NCI-H1417 (cell line): ENCODE results near the gene PIGN.

ENCODE experiments used
- DNase-seq, 3 experiments: peaks; one replicate each; lab custom pipeline; 2025; lab: John Stamatoyannopoulos, UW

PIGN gene

DNA sequence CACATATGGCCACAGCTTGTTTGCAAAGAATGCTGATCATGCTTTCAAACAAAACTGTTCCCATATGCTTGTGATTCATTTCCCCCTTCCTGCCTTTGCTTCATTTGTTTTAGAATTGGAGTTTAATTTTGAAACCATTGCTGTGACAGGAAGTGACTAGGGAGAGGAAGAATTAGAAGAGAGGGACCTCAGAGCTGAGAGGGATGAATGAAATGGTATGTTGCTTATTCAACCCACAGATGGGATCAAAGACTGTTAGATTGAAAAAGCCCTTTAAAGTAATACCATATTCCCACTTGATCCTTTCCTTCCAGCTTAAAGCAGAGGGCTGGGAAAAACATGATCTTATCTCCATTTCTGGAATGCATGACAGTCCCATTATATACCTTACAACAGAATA lies 187.9 kb downstream of the PIGN start:
- no peak for DNase-seq

DNA sequence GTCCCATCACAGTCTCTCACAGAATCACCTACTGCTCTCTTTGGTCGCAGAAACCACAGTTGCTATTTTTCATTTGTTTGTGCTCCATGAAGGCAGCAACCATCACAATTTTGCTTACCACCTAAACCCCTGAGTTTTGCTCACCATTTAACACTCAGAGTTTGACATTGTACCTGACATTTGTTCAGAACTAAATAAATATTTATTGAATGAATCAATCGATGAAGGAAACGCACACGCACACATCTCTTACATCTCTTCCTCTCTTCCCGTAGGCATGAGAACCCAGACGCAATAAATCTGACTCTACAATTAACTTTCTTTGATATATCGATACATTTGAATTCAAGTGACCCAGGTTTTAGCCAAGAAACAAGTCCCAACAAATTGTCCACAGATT lies 188.5 kb downstream of the PIGN start:
- DNase-seq = no peak

DNA sequence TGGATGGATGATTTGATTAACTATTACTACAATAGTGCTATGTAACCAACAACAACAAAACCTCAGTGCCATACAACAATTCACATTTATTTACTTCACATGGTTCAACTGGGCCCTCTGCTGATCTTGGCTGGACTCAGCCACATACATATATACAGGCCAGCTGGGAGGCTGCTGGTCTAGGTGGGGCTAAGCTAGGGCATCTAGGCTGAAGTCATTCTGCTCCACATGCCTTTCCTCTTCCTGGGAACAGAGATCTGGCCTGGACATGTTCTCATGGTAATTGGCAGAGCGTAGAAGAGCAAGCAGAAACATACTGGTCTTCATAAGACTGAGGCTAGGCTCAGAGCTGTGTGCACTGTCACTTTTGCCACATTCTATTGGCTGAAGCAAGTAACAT lies 191.2 kb downstream of the PIGN start:
- no peak for DNase-seq

DNA sequence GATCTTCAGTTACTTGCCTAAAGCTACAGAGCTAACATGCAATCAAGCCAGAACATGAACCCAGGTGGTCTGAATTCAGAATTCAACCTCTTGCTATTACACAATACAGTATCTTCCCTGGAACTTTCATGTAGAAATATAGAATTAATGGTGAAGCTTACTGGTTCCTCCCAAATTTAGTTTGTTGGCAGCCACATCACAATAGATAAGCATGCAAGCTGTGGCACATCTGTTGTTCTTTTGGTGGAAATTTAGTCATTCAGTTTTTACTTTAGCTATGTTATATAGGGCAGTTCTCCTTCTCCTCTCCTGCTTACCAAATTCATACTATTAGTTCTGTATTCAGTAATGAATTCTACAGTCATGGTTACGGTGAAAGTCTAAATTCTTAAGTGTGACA lies 193.0 kb downstream of the PIGN start:
- DNase-seq = no peak

DNA sequence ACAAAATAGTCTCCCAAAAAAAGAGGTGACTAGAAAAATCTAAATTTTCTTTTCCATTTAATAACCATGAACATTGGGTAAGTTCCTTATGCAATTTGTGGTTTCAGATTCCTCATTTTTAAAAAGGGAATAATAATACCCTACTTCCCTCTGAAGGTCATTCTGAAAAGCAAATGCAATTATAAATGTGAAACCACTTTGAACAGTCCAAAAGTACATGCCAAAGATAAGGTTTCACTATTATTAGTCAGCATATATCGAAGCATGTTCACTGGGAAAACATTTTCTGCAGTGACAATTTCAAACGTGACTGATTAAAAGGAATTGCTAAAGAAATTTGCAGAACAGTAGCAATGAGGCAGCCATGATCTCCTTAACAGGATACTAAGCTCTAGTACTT lies 193.9 kb downstream of the PIGN start:
- DNase-seq = no peak

DNA sequence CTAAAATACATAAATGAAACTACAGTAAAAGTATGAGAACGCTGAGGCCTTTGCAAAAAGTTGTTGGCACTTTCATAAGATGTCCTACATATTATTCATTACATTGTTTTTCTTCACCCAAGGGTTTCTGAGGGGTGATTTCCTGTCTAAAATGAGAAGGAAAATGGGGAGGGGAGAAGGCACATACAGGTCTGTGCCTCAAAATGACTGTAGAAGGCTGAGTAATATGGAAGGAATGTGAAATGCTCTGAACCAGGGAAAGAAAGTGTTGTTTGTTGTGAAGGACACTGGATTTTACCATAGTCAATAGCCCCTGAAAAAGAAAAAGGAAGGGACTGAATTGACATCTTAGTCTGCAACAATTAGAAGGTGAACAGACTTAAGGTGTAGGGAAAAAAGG lies 194.6 kb downstream of the PIGN start:
- DNase-seq = no peak

DNA sequence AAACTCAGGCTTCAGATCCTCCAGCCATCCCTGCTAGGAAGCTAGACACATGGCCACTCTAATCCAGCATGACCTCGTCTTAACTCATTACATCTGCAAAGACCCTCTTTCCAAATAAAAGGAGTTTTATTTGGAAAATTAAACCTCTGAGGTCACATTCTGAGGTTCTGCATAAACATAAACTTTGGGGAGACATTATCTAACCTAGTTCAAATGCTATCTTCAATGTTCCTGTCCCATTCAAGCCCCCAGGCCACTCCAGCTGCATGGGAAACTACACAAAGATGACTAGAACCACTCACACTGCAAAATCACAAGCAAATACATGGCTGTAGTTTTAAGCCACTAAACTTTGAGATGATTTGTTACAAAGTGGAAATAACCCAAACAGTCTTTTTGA lies 195.0 kb downstream of the PIGN start:
- no peak for DNase-seq

DNA sequence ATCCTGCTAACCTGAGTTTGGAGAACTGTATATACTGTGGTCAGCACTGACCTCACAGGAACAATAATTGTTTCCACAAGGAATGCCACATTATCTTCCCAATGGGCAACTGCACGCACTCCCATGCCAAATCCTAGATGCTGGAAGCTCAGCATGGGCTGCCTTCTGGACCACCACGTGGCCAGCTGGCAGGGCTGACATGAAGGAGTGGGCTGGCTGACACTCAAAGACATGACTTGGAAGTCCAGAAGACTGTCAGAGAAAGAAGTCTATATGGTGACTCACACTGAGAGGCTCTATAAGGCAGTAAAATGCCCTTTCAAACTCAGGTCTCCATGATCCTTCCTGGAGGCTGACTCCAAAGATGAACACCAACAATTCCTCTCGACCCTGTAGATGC lies 195.7 kb downstream of the PIGN start:
- no peak for DNase-seq
